DND-41 (cell line): Measurements from ENCODE around the gene ZNF48.

ENCODE experiments used
- ATAC-seq: fragments of 200-7000 bp; cut with Tn5 transposase; 3 replicates; pipeline ENCODE4 v1.9.1; 2021; ENCODE audit warnings: low read depth; ENCODE audit not compliant: insufficient read depth
- DNase-seq: peaks from one replicate; pipeline ENCODE4 v3.0.0-alpha.2; 2020
- H2AFZ ChIP-seq: 2 replicates; pipeline ENCODE4 v1.6.0; 2012; ENCODE audit warnings: low read depth, low read length
- H3K27ac ChIP-seq: 2 replicates; pipeline ENCODE4 v1.5.1; 2012; ENCODE audit warnings: low read length, inconsistent platforms
- H3K27me3 ChIP-seq: fragments of 200-600 bp; sonication (generic); 2 replicates; pipeline ENCODE4 v1.6.0; 2012; ENCODE audit warnings: low read length, mild to moderate bottlenecking, inconsistent platforms; ENCODE audit not compliant: insufficient read depth, poor library complexity
- H3K36me3 ChIP-seq: 2 replicates; pipeline ENCODE4 v1.5.1; 2012; ENCODE audit warnings: low read length, inconsistent platforms; ENCODE audit not compliant: insufficient read depth
- H3K4me1 ChIP-seq: 2 replicates; pipeline ENCODE4 v1.5.1; 2012; ENCODE audit warnings: mild to moderate bottlenecking, low read length; ENCODE audit not compliant: insufficient read depth
- H3K4me2 ChIP-seq: 2 replicates; pipeline ENCODE4 v1.6.0; 2012; ENCODE audit warnings: mild to moderate bottlenecking, moderate library complexity, low read length, inconsistent platforms; ENCODE audit not compliant: insufficient read depth
- H3K4me3 ChIP-seq, 2 experiments: fragments of 200-600 bp in 1 of 2; shearing (Covaris generic) in 1 of 2; 2 replicates each; pipeline ENCODE4 v1.5.1; 2012 to 2016; ENCODE audit warnings: inconsistent platforms in 2 of 2, low read length in 2 of 2, mild to moderate bottlenecking in 2 of 2, low read depth in 1 of 2, moderate library complexity in 1 of 2
- H3K79me2 ChIP-seq: 2 replicates; pipeline ENCODE4 v1.6.0; 2012; ENCODE audit warnings: low read length, inconsistent platforms; ENCODE audit not compliant: insufficient read depth
- H3K9ac ChIP-seq: 2 replicates; pipeline ENCODE4 v1.6.0; 2012; ENCODE audit warnings: low read depth, mild to moderate bottlenecking, inconsistent platforms, low read length, moderate library complexity
- H3K9me3 ChIP-seq: 2 replicates; pipeline ENCODE4 v1.5.1; 2012; ENCODE audit warnings: low read length, moderate library complexity, mild to moderate bottlenecking, inconsistent platforms; ENCODE audit not compliant: insufficient read depth, severe bottlenecking
- H4K20me1 ChIP-seq: 2 replicates; pipeline ENCODE4 v1.6.0; 2012; ENCODE audit warnings: low read length; ENCODE audit not compliant: insufficient read depth
- CTCF ChIP-seq: IDR thresholded peaks from 2 replicates; pipeline ENCODE4 v1.5.1; 2012; ENCODE audit warnings: borderline replicate concordance, low read length, moderate library complexity, mild to moderate bottlenecking; ENCODE audit not compliant: poor library complexity, severe bottlenecking; ENCODE audit errors: extremely low read depth
- EZH2 ChIP-seq: IDR thresholded peaks from 3 replicates; pipeline ENCODE4 v1.6.1; 2012; ENCODE audit warnings: borderline replicate concordance, low read depth, mild to moderate bottlenecking, moderate library complexity, low read length, inconsistent platforms; ENCODE audit not compliant: severe bottlenecking

The ZNF48 gene

GRCh38 chr16:30348929-30349328 is 46.3 kb upstream of the ZNF48 start:
- no peak overlapping the region for H3K27ac ChIP-seq
- no peak overlapping the region for H3K4me3 ChIP-seq
- H3K4me1 ChIP-seq = peaks cover 12% of the 10 kb centered on the region
- peaks cover 14% of the 10 kb centered on the region for H3K79me2 ChIP-seq
- peaks cover 17% of the 10 kb centered on the region for H4K20me1 ChIP-seq
- TF ChIP-seq EZH2 (no peak), CTCF (no peak)
- H3K9me3 ChIP-seq = no peaks in the 10 kb centered on the region
- DNase-seq = no peak
- ATAC-seq = no peak
- no peak overlapping the region for H2AFZ ChIP-seq
- no peak overlapping the region for H3K4me2 ChIP-seq
- H3K27me3 ChIP-seq = no peaks in the 10 kb centered on the region
- peaks cover 38% of the 10 kb centered on the region for H3K36me3 ChIP-seq
- H3K9ac ChIP-seq = no peak overlapping the region

GRCh38 chr16:30349675-30350074 is 45.5 kb upstream of the ZNF48 start:
- H3K9ac ChIP-seq = no peak overlapping the region
- TF ChIP-seq CTCF = no peak
- TF ChIP-seq EZH2 = no peak
- H3K27ac ChIP-seq = no peak overlapping the region
- DNase-seq = no peak
- H2AFZ ChIP-seq = no peak overlapping the region
- H3K9me3 ChIP-seq = no peaks in the 10 kb centered on the region
- peaks cover 22% of the 10 kb centered on the region for H4K20me1 ChIP-seq
- peaks cover 22% of the 10 kb centered on the region for H3K79me2 ChIP-seq
- peaks cover 20% of the 10 kb centered on the region for H3K4me1 ChIP-seq
- no peak overlapping the region for H3K4me3 ChIP-seq
- H3K4me2 ChIP-seq = no peak overlapping the region
- no peak for ATAC-seq
- peaks cover 39% of the 10 kb centered on the region for H3K36me3 ChIP-seq
- no peaks in the 10 kb centered on the region for H3K27me3 ChIP-seq

- H3K9ac ChIP-seq = no peak overlapping the region
- peaks cover 20% of the 10 kb centered on the region for H3K4me1 ChIP-seq
- H3K27me3 ChIP-seq = no peaks in the 10 kb centered on the region
- no peaks in the 10 kb centered on the region for H3K9me3 ChIP-seq
- no peak for TF ChIP-seq CTCF
- no peak for TF ChIP-seq EZH2
- H3K79me2 ChIP-seq = peaks cover 27% of the 10 kb centered on the region
- ATAC-seq (no peak), DNase-seq (no peak)
- H3K36me3 ChIP-seq = peaks cover 42% of the 10 kb centered on the region
- no peak overlapping the region for H3K4me3 ChIP-seq
- H3K27ac ChIP-seq = no peak overlapping the region
- H3K4me2 ChIP-seq = no peak overlapping the region
- H4K20me1 ChIP-seq = peaks cover 22% of the 10 kb centered on the region
- no peak overlapping the region for H2AFZ ChIP-seq
Observed at GRCh38 chr16:30350134-30350871, 44.9 kb upstream of the ZNF48 start.
